Thyroid gland (tissue), 4 donors: Measurements from ENCODE around the gene TYROBP. TPM values are rescaled to one million over a fixed set of nuclear protein-coding genes. Genes with fewer than 3 reads are reported as not detected.

Experiments
- DNase-seq, 2 donors: peaks; one replicate each; pipeline ENCODE4 v3.0.0-alpha.2; 2019
- H3K27ac ChIP-seq, 3 donors: fragments of 200-600 bp; sonication (generic); 1 replicate in 2 of 3; 2 replicates in 1 of 3; pipeline ENCODE4 v1.5.1; 2016 to 2019; ENCODE audit warnings: mild to moderate bottlenecking in 1 of 3, moderate library complexity in 1 of 3
- H3K27me3 ChIP-seq: fragments of 200-600 bp; sonication (generic); one replicate; pipeline ENCODE4 v1.5.1; 2019
- H3K36me3 ChIP-seq, 2 donors: fragments of 200-600 bp; sonication (generic); one replicate each; pipeline ENCODE4 v1.5.1; 2016 to 2019
- H3K4me1 ChIP-seq, 2 donors: fragments of 200-600 bp; sonication (generic); one replicate each; pipeline ENCODE4 v1.5.1; 2017 to 2019
- H3K4me3 ChIP-seq, 3 donors: fragments of 200-600 bp; sonication (generic); replicated peaks in 1 of 3; 1 replicate in 2 of 3; 2 replicates in 1 of 3; pipeline ENCODE4 v1.5.1; 2016; ENCODE audit warnings: mild to moderate bottlenecking in 1 of 3
- H3K9me3 ChIP-seq: fragments of 200-600 bp; sonication (generic); one replicate; pipeline ENCODE4 v1.5.1; 2017
- CTCF ChIP-seq, 6 experiments: fragments of 200-600 bp in 3 of 6; fragments of 450-650 bp in 3 of 6; sonication (generic) in 3 of 6; IDR thresholded peaks; one replicate each; pipeline ENCODE4 v1.5.1; 2016 to 2019; ENCODE audit warnings: antibody characterized with exemption in 6 of 6, mild to moderate bottlenecking in 2 of 6, inconsistent platforms in 1 of 6, moderate library complexity in 1 of 6
- POLR2A ChIP-seq, 2 donors: fragments of 450-650 bp; IDR thresholded peaks; one replicate each; pipeline ENCODE4 v1.6.1; 2017; ENCODE audit warnings: antibody characterized with exemption in 2 of 2, mild to moderate bottlenecking in 2 of 2, moderate library complexity in 1 of 2
- WGBS, 2 donors: methylation state at CpG; one replicate each; pipeline ENCODE4 v1.1.5; 2017; 5-methylcytosine and 5-hydroxymethylcytosine counted together
- intact Hi-C: fragments of 100-400 bp; cut with DNase I; formaldehyde crosslinking; loops from one replicate; pipeline ENCODE4 v1.15.1; 2023
- total RNA-seq, 4 donors: library from RNA; depleted of rRNA; stranded (reverse); fragments of >200 nt; gene quantifications; one replicate each; pipeline ENCODE4 v1.2.3, GENCODE V29; 2016

The TYROBP gene
- total RNA-seq, 4 donors from 2014 or later, result 10.1 to 80.4 (median 27.5) TPM

GRCh38 chr19:35890113-35890650 is 17.9 kb downstream of the TYROBP start:
- 94 to 96% methylated on average over 12 of the region's 13 CpGs for WGBS, 2 donors

GRCh38 chr19:35889370-35890112 is 18.6 kb downstream of the TYROBP start:
- WGBS, 2 donors, result 93 to 94% methylated on average over 9 to 10 of the region's 18 CpGs
- Histone ChIP-seq H3K9me3 (no peaks in the 10 kb centered on the region), H3K27me3 (no peaks in the 10 kb centered on the region), H3K4me1 (no peaks in the 10 kb centered on the region), H3K36me3 (peaks cover 37 to 41% of the 10 kb centered on the region in 2 donors), H3K27ac (no peak overlapping the region), H3K4me3 (no peak overlapping the region)
- DNase-seq, result no peak
- TF ChIP-seq POLR2A (IDR thresholded peaks at IDR 0.05) (no peak), CTCF (IDR thresholded peaks at IDR 0.05) (no peak)
- intact Hi-C loops, result no loop called here

More at GRCh38 chr19:35890113-35890650, 17.9 kb downstream of the TYROBP start:
- Histone ChIP-seq H3K36me3 (peaks cover 39 to 48% of the 10 kb centered on the region in 2 donors), H3K27me3 (no peaks in the 10 kb centered on the region), H3K9me3 (no peaks in the 10 kb centered on the region), H3K4me1 (no peaks in the 10 kb centered on the region), H3K27ac (no peak overlapping the region), H3K4me3 (no peak overlapping the region)
- TF ChIP-seq CTCF (IDR thresholded peaks at IDR 0.05) (no peak), POLR2A (IDR thresholded peaks at IDR 0.05) (no peak)
- DNase-seq, result no peak
- intact Hi-C loops, result no loop called here

- DNase-seq, result no peak
- Histone ChIP-seq H3K4me3 (no peak overlapping the region), H3K9me3 (no peaks in the 10 kb centered on the region), H3K36me3 (peaks cover 29 to 35% of the 10 kb centered on the region in 2 donors), H3K27ac (no peak overlapping the region), H3K4me1 (no peaks in the 10 kb centered on the region), H3K27me3 (no peaks in the 10 kb centered on the region)
- intact Hi-C loops, result no loop called here
- 94 to 96% methylated on average over 9 of the region's 9 CpGs for WGBS, 2 donors
- TF ChIP-seq POLR2A (IDR thresholded peaks at IDR 0.05), result no peak
- TF ChIP-seq CTCF (IDR thresholded peaks at IDR 0.05), result no peak
Measured at GRCh38 chr19:35888398-35888797, 19.7 kb downstream of the TYROBP start.

GRCh38 chr19:35887197-35887596 is 20.9 kb downstream of the TYROBP start:
- H3K27me3 ChIP-seq, result no peaks in the 10 kb centered on the region
- H3K9me3 ChIP-seq, result no peaks in the 10 kb centered on the region
- TF ChIP-seq POLR2A (IDR thresholded peaks at IDR 0.05), result no peak
- TF ChIP-seq CTCF (IDR thresholded peaks at IDR 0.05), result no peak
- 86 to 91% methylated on average over 5 of the region's 5 CpGs for WGBS, 2 donors
- no peaks in the 10 kb centered on the region for H3K4me1 ChIP-seq
- no peak overlapping the region for H3K27ac ChIP-seq
- H3K4me3 ChIP-seq, result no peak overlapping the region
- peaks cover 29 to 32% of the 10 kb centered on the region in 2 donors for H3K36me3 ChIP-seq
- no peak for DNase-seq
- intact Hi-C loops, result no loop called here

- no peaks in the 10 kb centered on the region for H3K4me1 ChIP-seq
- WGBS, 2 donors, result 91 to 95% methylated on average over 7 to 8 of the region's 8 CpGs
- DNase-seq, result no peak
- no peak overlapping the region for H3K27ac ChIP-seq
- no peaks in the 10 kb centered on the region for H3K27me3 ChIP-seq
- intact Hi-C loops, result no loop called here
- H3K9me3 ChIP-seq, result no peaks in the 10 kb centered on the region
- peaks cover 27 to 32% of the 10 kb centered on the region in 2 donors for H3K36me3 ChIP-seq
- no peak for TF ChIP-seq CTCF (IDR thresholded peaks at IDR 0.05)
- no peak for TF ChIP-seq POLR2A (IDR thresholded peaks at IDR 0.05)
- H3K4me3 ChIP-seq, result no peak overlapping the region
Measured at GRCh38 chr19:35885904-35886303, 22.2 kb downstream of the TYROBP start.
